ENCODE results near the gene AMELX.

The AMELX gene

DNA sequence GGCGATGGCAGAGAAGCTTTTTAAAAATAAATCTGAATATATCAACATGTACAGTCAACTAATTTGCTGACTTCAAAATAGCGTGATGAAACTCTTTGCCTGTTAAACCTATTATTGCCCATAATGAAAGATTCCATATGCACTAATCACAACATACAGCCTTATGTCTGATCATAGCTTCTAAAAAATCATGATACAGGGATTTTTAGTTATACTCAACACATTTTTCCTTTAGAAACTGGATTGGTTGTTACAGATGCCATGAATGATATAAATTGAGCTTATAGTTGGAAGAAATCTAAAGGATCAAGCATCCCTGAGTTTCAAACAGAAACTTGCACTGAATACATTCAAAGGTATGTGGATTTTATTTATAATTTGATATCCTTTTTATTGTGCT, at the start of gene AMELX:
Gene AMELX, plus strand, starts transcription at position 301 of the 400 bp plus-strand sequence. CDS start 1,376 bp downstream, outside the sequence.
- DNase-seq, result no peak

DNA sequence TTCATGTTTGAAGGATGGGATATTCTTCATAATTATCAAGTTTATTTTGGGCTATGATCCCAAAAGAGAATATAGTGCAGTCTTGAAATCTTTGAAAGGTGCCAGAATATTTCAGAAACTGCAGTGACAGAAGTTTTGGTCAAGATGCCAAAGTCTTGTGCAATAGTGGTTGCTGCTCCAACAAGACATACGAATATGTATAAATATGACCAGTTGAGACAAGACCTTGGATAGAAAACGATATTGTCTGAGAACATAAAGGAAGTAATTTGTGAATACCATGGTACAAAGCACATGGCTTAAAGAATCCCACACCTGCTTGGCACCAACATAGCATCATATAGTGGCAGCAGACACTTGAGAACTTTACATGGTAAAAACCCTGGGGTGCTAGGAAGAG, 48.6 kb upstream of the AMELX start:
- DNase-seq, result no peak

DNA sequence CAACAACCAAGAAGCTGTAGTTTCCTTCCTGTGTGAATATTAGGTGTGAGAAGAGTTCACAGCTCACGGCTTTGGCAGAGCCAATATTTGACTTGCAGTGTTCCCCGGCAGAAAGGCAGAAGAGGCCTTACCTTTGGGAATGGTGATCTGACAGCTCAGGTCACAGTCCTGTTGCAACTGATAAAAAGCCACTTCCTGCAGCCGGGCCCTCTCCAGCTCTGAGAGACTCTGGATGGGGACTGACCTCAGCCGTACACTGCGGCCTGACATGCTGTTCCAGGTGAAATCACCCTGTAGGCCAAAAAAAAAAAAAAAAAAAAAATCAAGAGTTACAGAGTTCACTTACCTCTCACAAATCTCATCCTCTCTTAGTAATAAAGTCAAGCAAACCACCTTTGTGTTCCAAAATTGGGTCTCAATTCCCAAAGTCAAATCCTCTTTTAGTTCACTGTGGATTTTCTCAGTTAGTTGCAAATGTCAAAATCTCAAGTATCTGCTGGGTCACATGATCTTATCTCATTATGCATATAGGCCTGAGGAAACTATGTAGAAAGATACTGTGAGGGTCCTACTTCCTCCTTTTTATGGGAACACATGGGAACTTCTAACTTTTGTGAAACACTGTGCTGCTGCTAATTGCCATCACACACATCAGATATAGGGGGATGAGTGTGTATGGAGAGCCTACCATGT, 38.6 kb upstream of the AMELX start:
- no peak for DNase-seq

DNA sequence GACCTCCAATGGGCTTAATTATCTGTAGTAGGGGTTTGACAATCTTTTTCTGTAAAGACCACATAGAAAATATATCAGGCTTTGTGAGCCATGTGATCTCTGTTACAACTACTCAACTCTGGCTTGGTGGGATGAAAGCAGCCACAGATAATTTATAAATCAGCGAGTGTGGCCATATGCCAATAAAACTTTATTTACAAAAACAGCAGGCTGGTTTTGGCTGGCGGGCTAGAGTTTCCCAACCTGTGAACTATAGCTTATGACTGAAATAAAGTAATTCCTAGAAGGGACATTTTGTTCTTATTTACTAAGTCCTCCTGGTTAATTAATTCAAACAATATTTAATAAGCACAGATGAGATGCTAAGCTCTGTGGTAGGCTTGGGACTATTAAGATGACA, 35.9 kb upstream of the AMELX start:
- no peak for DNase-seq

DNA sequence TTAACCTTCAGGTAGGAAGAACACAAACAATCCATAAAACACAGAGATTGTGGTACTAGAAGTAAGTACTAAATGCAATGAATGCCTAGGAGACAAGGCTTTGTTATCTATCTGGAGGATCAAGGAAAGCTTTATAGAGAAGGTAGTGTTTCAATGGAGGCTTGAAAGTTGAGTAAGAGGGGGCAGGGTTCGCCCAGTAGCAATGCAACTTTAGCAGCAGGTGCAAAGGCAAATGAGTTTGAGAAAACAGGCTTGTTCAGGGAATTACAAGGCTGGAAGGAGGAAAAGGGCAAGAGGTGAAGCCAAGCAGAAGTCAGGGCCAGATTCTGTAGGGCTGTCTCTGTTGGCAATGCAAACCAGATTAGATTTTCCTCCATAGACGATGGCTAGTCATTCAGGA, 35.5 kb upstream of the AMELX start:
- DNase-seq, result no peak

DNA sequence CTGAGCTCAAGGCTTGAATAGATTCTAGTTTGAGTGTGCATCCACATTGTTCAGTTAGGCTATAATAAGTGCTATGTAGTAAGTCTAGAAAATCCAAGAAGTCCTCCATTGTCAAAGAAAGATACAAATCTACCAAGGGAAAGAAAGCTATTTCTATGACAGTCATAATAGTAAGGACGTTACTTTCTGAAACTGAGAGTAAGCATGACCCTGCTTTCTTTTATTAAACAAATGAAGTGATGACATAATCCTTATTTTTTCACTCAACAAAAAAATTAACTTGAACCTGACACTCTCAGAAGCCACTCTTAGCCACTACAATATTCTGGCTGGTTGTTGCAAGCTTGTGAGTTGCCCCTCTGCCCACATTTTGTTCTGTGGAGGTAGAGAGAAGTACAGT, 33.8 kb upstream of the AMELX start:
- no peak for DNase-seq

DNA sequence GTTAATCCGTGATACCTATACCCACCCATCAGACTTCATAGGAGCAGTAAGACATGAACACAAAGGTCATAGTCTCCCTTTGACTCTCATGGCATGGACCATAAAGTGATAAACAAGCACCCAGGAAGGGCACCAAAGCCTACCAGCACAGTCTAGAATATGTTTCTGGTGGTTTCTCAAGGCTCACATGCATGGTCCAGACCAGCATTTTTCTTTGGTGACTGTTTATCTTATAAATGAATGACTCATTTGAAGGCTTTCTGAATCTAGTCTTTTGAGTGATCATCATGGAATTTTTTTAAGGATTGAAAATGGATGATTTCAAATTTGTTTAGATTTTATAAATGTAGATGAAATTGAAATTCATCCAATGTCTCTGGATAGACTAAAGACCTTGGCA, 32.0 kb upstream of the AMELX start:
- DNase-seq, result no peak

DNA sequence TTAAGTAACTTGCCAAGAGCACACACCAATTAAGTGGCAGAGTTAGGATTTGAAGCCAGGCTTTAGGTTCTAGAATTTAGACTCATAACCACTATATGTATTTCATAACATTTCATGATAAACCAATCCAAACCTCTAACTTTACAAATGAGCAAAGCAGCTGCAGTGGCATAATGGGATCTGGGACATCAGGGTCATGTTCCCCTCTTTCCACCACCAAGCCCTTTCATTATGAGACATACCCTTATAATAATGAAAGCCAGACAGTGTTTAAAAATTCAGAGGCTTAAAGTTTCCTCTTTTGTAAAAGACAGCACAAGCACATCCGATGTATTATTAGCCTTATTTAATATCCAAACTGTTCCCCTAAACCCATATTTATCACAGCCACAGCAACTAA, 28.3 kb upstream of the AMELX start:
- DNase-seq, result no peak

DNA sequence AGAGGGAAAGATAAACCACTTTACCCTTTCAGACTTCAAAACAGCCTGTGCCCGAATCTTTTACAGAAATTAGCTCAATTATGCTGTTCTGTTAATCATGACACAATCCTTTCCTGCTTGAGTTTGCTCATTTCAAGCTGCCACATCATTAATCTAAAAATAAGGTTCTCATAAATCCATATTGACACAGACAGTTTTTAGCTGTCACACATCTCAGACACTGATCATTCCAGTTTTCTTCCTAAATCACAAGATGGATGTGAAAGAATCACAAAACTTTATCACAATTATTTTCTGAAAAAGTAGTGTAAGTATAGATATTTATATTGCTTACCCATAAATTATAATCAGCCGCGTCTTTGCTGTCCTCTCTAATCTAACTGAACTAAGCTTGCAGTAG, 27.9 kb upstream of the AMELX start:
- DNase-seq, result no peak

DNA sequence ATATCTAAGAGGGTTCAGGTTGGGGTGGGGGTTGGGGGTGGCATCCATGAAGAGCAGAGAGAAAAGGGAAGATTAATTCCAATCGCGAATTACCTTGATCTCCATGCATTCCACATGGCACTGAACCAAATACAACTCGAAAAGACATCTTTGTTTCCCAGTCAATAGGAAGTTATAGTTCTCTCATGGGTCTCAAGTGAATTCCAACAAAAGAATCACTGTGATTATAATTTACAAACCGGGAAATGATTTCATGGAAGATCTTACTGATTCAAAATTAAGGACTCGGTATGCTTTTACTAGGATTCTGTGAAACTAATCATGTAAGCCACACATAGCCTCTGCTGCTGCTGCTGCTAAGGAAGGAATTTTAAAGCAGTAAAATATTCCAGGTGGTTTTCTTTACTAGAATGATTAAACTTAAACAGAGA, 26.6 kb upstream of the AMELX start:
- DNase-seq, result no peak

DNA sequence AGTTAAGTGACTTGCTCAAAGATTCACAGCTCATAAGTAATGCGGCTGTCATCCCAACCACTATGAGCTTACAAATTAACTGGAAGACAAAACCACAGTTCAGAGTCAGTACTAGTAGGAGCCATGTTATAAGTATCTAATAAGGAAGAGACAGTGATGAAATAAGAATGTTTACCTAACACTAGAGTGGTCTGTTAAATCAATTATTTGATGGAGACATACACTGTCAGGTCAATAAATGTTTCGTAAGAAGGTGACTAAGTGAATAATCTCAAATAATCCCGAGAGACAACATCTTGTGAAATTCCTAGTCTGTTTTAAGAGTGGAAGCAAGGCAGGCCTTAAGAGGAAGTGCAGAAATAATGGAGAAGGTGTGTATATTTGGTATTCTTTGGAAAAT, 25.8 kb upstream of the AMELX start:
- DNase-seq, result no peak

DNA sequence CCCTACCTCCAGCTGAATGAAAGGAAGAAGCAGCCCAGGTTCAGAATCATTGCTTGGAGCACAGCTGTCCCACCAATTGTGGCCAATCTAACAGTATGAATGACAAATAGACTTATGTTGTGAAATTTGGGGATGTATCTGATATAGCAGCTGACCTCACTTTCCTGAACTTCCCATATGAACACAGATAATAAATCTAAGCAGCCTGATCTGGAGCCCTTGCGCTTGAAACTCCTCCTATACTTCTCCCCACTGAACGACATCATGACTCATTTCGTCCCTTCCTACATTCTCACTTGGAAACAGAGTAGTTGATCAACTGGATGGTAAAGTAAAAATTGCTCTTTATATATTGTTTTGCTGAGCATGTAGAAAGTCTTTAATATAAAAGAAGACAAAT, 24.2 kb upstream of the AMELX start:
- no peak for DNase-seq

DNA sequence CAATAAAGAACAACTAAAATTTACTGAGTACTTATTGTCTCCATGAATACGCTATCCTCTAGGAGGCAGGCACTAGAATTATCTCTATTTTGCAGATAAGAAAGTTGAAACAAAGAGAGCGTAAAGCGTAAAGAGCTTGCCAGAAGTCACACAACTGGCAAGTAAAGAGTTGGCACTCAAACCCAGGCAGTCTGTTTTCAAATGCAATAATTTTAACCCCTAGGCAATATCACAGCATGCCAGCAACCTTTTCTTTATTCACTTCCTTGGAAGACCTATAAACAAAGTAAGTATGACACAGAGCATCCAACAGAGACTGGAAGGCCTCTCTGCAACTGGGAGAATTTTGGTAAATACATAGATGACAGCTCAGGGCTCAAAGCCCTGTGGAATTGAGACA, 23.2 kb upstream of the AMELX start:
- DNase-seq, result no peak

DNA sequence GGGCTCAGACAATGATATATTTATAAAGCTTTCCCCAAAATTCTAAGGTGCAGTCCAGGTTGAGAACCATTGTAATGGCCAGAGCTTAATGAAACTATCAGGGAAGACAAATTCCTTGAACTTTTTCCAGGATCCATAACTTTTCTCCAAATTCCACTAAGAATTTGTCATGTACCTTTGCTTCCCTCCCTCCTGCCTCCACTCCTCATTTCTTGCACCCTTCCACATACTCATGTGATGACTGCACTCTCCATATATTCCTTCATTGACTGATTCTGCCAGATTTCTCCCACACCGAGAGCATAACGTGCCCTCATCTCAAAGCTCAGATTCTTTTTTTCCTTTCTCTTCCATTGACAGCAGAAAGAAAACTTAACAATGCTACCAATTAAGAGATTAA, 20.9 kb upstream of the AMELX start:
- no peak for DNase-seq

DNA sequence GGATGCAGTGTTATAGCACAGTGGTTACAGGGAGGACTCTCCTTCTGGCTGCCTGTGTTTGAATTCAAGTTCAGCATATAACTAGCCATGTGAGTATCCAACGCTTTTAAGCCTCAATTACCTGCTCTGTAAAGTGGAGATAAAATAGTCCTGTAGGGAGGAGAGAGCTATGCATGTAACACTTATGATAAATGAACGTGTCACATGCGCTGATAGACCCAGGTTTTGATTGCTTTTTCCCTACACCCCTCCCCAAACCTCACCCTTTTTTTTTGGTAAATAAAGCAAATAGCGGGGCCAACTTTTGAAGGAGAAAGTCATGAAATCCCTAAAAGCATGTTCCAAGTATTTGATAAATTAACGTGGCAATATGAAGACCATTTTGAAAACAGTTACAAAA, 20.4 kb upstream of the AMELX start:
- no peak for DNase-seq

DNA sequence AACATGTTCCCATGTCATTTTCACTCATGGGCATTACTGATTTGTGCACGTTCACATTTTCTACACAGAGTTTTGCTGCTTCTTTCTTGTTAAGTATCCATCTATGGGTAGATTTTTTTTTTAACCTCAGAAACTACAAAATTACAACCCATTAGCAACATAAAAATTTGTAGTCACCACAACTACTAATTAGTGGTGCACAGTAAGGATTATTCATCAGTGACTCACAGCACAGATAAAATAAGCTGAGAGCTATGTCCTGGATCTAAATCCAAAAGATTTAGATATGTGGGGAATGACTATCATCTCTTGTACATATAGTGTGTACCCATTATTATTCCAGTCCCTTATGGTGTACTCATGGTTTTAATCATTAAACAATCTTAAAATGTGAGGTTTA, 19.7 kb upstream of the AMELX start:
- DNase-seq, result no peak

DNA sequence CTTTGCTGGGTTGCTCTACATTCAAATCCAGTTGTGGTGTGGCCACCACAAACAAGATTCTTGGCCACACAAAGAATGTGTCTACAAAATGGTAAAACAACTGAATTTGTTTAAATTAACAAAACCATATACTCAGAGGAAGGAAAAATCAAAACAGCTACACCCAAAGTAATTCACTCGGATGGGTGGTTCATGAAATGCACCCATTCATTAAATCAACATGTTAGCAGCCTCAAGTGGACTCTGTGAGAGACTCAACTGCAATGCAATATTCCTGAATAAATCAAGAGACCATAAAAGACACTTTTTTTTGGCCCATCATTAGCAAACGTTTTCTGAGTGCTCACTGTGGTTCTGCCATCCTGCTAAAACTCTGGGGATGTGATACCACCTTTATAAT, 11.2 kb upstream of the AMELX start:
- DNase-seq, result no peak

DNA sequence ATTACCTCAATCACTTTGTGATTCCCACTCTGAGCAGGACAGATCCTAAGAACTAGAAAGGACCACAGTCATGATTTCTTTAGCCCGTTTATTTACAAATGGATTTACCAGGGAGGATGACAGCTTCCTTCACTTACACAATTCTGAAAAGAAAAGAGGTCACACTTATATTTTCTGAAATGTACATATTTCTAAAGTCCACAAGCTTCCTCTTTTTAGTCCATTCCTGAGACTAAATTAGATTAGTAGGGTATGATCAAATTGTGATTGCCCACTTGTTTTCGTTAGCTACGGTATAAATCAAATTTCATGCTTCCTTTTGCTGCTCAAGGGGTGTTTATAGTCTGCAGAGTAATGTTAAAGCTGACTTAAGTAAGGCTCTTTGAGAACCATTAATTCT, 7.6 kb upstream of the AMELX start:
- no peak for DNase-seq

DNA sequence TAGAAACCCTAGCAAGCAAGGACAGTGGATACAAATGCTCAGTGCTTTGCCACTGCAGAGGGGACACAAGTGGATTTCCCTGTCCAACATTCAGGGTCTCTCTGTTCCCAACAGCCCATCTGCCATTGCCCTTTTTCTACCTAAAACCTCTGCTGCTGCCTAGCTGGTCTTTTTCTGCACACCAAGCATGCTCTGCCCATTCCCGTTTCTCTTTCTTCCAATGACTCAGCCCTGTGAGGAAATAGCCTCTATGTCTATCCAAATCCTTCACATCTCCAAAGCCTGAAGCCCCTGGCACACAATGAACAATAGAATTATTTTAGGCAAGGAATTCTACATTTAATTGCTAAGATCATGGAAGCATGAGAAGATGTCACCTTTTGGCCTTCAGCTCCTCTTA, 5.7 kb upstream of the AMELX start:
- no peak for DNase-seq

DNA sequence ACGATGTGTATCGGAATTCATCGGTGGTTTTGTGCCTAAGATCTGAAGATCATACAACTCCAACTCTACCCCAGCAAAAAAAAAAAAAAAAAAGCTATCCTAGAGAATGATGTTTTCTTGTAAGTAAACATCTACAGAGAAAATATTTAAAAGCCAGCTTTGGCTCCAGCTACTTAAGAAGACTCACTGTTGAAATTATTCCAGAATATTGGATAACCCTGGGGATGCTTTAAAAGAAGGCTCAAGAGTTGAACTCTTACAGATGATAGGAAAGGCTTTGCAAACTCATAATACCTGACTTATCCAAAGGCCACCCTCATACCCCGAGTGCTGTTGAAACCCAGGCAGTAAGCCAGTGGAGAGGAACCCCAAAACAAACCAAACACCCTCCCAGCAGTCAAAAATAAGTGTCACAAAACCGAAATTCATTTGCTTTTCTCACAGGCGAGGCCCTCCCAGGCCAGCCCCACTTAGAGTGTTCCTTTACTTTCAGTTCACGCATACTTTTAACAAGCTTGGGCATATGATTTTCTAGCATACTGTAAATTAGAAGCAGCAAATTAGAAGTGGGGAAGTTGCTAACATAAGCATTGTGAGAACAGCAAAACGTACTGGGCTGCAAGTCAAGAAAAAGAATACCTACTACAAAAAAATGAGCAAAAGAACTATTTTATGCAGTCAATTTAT, 2.7 kb upstream of the AMELX start:
- DNase-seq, result no peak

DNA sequence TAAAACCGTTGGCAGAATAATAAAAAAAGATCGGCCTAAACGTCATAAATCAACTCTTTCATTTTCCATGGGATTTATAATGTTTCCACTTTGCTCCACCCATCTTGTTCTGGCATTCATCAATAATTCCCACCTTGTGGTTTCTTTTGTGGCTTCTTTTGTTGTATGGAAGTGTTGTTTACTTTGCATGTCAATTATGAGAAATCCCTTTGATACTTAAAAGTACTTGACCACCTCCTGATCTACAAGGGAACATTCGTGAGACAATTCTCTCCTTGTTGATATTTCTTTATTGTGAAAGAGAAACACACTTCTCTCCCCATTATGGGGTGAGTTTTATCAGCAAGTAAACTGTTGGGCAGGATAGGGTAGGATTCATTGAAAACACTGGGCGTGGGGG, 2.8 kb downstream of the AMELX start:
- DNase-seq, result no peak

DNA sequence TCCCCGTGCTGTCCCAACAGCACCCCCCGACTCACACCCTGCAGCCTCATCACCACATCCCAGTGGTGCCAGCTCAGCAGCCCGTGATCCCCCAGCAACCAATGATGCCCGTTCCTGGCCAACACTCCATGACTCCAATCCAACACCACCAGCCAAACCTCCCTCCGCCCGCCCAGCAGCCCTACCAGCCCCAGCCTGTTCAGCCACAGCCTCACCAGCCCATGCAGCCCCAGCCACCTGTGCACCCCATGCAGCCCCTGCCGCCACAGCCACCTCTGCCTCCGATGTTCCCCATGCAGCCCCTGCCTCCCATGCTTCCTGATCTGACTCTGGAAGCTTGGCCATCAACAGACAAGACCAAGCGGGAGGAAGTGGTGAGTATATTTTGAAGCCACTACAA, 5.4 kb downstream of the AMELX start:
- no peak for DNase-seq

DNA sequence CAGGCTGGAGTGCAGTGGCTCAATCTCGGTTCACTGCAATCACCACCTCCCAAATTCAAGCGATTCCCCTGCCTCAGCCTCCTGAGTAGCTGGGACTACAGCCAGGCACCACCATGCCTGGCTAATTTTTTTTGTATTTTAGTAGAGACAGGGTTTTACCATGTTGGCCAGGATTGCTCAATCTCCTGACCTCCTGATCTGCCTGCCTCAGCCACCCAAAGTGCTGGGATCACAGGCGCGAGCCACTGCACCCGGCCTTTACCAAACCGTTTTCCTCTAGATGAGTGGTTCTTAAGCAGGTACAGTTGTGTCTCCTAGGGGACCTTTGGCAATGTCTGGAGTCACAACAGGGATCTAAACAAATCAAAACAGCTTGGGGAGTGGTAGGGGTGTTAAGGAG, 11.6 kb downstream of the AMELX start:
- DNase-seq, result no peak

DNA sequence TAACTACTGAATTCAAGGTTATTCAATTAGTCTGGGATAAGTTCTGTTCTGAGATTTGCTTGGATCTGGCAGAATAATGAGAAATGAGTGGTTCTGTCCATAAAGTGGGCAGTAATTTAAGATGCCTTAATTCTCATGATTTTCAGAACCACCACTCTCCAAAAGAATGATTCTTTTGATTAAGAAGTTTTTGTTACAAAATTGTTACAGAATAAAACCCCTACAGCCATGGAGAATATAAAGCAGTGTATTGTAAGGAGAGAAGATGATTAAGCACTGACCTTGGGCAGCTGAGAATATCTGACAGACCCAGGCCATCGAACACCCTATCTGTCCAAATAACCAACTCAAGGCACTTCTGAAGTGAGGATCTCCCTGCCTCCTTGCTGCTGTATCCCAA, 12.4 kb downstream of the AMELX start:
- no peak for DNase-seq

DNA sequence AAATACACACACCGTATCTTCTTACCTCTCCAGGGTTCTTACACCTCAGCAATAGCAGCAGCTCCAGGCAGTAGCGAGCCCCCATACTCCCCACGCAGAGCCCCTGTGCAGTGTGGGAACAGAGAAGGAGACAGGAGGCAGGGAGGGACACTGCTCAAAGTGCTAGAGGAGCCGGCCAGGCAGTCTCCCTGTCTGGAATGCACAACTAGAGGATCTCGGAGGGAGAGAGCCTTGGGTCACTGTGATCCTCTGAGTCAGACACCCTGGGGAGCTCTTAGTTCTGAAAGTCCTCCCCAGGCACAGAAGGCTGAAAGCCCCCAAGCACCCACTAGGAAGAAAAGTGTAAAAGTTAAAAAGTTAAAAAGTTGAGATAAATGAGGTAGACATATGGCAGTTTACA, 16.0 kb downstream of the AMELX start:
- no peak for DNase-seq

Data from NCI-H2171 treated with DMSO at 0.1 percent for 48 hours (cell line).